ENCODE results near the gene DLX1.

DNA sequence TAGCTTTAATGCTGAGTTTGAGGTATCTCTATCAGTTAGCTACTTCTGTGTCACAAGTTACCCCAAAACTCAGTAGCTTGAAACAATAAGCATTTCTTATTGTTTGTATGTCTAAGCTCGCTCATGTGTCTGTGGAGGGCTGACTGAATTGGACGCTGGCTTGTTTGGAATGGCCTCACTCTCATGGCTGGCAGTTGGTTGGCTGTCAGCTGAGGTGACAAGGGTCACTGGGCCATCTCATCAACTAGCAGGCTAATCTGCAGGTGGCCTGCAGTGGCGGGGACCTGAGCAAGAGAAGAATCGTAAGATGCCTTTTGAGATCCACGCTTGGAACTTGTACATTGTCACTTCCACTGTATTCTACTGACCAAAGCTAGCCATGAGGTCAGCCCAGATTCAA, 30.8 kb downstream of the DLX1 start:
- TF ChIP-seq, protein P1, sequence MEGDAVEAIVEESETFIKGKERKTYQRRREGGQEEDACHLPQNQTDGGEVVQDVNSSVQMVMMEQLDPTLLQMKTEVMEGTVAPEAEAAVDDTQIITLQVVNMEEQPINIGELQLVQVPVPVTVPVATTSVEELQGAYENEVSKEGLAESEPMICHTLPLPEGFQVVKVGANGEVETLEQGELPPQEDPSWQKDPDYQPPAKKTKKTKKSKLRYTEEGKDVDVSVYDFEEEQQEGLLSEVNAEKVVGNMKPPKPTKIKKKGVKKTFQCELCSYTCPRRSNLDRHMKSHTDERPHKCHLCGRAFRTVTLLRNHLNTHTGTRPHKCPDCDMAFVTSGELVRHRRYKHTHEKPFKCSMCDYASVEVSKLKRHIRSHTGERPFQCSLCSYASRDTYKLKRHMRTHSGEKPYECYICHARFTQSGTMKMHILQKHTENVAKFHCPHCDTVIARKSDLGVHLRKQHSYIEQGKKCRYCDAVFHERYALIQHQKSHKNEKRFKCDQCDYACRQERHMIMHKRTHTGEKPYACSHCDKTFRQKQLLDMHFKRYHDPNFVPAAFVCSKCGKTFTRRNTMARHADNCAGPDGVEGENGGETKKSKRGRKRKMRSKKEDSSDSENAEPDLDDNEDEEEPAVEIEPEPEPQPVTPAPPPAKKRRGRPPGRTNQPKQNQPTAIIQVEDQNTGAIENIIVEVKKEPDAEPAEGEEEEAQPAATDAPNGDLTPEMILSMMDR (IDR thresholded peaks at IDR 0.05), result no peak
- TF ChIP-seq EP300 (IDR thresholded peaks at IDR 0.05), result no peak
